HPDE6-E6E7 (cell line): ENCODE data around the gene CHST14.
A peak's percentile ranks its signal among the peaks of the same experiment; 100 is the strongest.

ENCODE experiments used
- DNase-seq: peaks from one replicate; pipeline ENCODE4 v3.0.0; 2011; ENCODE audit warnings: missing footprints; ENCODE audit errors: extremely low spot score

The CHST14 gene, protein sequence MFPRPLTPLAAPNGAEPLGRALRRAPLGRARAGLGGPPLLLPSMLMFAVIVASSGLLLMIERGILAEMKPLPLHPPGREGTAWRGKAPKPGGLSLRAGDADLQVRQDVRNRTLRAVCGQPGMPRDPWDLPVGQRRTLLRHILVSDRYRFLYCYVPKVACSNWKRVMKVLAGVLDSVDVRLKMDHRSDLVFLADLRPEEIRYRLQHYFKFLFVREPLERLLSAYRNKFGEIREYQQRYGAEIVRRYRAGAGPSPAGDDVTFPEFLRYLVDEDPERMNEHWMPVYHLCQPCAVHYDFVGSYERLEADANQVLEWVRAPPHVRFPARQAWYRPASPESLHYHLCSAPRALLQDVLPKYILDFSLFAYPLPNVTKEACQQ

DNA sequence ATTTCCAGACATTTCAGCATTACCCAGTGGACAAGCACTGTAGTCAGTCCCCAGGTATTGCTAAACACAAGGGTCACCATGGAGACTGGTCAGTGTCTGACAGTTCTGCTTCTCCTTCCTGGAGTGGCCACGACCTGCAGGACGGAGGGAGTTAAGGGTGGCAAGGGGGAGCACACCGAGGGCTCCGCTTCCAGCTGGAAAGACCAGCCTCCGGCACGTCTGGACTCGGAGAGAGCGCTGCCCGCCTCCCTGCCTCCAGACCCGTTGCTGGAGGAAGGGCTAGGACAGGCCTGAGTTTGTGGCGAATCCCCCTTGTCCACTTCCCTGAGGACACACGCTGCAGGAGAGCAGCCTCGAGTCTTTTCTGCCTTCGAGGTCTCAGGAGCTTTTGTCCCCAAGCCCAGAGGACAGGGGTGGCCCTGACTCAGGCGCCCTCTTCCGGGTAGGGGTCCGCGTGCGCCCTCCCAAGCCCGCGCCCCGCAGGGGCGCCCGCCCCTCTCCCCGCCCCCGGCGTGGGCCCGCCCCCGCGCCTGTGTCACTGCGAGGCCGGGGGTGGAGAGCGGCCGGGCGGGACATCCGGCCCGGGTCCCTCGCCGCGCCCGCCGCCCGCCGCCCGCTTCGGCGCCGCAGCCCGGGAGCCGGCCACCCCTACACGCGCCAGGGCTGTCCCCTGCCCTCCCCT, at the start of gene CHST14:
Gene CHST14 (plus strand): TSS at position 562 of the 682 bp plus-strand sequence. CDS start 230 bp downstream, outside the sequence.
- no peak for DNase-seq

DNA sequence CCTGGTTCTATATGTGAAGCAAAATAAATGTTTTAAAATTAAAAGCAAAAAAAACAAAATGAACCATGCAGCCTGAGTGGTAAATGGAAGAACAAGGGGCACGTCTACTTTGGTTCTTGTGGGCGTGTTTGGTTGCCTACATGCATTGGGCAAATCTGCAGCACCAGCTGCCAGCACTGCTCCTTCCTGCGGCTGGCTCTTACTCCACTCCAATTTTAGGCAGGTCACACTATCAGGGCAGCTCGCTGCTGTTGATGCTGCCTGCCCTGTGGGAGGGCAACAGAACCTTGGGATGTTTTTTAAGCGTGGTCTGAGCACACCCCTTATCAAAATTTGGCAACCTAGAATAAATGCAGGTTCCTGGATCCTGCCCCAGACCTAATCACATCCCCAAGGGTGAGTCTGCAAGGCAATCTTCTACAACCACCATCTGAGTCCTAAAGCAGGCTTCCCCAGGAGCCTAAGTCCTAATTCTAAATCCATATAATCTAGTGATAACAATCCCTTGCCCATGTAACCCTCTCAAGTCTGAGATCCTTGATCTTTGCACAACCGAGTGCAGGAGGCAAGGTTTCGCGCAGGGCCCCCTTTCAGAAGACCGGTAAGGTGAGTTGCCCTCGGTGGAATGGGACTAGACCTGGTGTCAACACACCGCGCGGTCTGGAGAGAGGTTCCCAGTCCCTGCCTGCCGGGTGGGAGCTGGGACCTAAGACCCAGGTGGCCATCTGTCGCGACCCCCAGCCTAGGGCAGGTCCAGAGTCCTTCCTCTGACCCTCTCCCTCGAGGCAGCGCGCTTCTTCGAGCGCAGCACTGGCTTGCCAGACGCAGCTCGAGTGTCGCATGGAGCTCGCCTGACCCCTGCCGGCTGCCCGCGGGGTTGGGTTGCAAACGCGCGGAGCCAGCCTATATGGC, 49.3 kb upstream of the CHST14 start:
- peak; percentile 71 for DNase-seq

DNA sequence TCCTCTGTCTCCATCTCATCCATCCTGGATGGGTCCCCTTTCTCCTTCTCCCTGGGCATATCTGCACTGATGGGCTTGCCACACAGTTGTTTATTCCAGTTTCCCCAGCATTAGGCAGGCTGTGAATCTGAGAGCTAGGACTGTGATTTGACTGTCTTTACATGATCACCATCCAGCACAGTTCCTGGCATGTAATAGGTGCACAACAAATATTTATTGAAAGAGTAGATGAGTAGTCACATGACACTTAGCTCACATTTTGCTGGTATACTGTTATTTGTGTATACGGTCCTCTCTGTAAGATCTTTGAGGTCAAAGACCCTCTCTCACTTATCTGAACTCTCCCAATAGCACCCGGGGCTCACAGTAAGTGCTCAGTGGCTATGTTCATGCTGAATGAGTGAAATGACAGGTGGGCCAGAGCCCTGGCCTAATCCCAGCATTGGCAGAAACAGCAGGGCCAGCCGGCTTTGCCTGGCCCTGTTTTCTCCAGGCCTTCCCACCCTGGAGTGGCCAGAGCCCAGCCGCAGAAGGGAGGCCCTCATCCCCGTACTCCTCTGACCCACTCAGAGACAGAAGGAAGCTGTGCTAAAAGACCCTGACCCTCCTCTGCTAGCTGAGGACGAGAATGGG, 46.2 kb upstream of the CHST14 start:
- DNase-seq: no peak

DNA sequence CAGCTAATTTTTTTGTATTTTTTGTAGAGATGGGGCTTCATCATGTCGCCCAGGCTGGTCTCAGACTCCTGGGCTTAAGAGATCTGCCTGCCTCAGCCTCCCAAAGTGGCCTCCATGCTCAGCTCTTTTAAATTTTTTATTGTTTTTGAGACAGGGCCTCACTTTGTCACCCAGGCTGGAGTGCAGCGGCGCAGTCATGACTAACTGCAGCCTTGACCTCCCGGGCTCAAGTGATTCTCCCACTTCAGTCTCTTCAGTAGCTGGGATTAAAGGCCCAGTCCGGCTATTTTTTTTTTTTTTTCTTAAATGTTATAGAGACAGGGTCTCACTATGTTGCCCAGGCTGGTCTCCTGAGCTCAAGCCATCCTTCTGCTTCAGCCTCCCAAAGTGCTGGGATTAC, 45.1 kb upstream of the CHST14 start:
- no peak for DNase-seq

DNA sequence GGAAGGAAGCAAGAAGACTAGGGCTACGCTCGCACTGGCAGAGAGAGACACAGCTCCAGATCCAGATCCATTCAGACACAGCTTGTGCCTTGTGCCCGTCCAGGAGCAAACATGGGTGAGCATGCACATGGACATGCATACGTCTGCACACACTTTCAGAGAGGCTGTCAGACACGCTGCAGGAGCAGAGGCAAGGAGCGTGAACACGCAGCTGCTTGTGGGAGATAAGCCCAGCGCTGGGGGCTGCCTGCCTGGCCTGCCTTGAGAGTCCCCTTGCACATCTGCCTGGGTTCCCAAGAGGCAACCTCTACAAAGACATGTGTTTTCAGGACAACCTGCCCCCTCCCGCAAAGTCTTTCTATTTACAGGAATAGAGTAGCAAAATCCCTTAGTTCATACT, 43.6 kb upstream of the CHST14 start:
- no peak for DNase-seq

DNA sequence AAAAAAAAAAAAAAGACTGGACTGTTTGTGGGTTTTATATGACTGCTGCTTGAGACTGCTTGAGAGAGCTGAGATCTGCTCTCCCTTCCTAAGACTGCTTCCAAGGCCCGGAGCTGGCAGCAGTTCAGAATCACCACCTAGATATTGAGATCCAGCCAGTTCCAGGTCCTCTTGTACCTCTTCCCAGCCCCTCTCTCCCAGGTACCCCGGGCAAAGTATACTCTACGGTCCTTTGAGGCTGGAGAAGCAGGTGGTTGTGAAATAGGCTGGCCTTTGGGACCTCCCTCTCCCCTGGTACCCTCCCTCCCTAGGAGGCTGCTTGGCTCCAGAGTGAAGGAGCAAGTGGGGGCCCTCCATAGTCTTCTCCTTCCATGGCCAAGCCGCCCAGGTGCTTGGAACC, 42.6 kb upstream of the CHST14 start:
- DNase-seq: no peak

DNA sequence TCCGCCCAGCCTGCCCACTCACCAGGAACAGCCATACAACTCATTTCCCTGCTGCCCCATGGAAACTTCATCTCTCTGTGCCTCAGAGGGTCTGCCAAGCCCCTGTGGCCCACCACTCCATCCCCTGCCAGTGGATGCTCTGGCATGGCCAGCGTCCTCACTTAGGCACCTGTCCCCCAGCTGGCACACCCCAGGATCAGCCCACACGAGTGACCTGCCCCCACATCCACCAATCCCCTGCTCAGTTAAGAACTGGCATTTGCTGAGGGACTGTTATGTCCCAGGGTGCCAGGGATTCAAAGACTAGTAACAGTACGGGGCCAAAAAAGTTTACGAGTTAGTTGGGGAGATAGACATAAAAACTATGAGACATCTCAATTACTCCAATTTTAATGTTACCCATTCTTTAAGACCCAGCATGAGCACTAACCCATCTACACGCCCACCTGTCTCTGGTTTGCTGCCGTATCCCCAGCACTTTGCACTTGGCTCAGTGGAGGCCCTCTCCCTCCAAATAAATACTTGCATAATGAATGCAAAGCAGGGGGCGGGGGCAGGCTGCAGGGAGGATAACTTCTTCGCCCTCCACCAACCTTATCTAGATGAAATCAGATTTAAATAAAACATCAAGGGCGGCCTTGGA, 41.6 kb upstream of the CHST14 start:
- no peak for DNase-seq

DNA sequence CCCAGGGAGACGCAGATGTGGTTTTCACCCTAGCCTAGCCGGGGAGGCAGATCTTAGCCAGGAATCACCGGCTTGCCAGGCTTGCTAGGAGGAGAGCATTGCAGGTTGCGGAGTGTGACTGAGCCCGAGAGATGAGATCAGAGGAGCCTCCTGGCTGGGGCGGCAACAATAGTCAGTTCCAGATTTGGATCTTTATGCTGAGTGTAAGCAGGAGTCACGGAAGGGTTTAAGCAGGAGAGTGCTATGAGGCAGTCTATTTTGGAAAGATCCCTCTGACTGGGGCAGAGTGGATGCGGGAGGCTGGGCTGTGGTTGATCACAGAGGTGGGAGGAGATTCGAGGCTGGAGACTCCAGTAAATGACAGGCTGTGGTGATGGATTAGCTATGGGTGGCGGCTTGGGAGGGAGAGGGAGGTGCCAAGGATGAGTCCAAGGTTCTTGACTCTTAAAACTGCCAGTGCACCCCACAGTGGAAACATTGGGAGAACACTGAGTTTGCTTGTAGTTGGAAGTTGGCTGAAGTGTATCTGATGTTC, 40.4 kb upstream of the CHST14 start:
- no peak for DNase-seq

DNA sequence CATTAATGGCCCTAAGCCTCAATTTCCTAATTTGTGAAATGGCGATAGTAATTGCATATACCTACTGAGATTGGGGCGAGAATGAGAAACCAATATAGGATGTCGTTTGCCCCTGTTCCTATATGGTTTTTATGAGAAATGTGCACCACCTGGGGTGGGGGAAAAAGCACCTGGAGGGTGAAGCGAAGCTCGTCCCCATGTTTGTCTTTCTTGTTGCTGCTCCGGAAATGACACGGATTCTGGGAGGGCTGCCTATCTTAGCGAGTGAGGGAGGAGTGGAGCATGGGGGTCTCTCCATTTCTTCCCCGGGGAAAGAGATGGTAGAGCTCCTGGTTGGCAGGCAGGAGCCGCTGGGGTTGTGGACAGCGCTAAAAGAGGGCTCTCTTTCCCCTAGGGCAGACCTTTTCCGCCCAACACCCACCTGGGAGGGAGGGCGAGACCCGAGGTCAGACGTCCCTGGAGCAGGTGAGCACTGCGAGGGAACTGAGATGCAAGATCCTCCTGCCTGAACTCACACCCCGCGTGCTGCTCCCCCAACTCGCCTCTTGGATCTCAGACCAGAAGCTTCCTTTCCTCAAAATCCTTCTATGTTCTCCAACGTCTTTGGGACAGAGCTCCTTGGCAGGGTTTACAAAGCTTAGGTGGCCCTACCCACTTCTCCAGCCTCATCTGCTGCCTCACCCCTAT, 35.6 kb upstream of the CHST14 start:
- no peak for DNase-seq

DNA sequence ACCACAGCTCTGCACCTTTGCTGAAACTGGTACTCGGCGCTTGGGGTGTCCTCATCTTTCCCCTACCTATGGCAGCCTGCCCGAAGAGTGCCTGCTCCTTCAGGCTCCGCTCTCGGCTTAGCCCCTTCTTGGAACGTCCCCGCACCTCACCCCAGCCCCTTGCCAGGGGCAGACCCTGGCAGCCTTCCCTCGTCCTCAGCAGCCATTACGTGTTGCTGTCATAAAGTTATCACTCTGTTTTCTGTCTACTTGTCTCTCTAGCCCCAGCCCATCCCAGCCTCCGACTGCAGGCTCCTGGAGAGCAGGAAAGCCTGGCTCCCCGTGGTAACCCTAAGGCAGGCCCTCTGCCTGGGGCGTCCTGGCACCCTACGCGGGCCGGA, 35.1 kb upstream of the CHST14 start:
- no peak for DNase-seq

DNA sequence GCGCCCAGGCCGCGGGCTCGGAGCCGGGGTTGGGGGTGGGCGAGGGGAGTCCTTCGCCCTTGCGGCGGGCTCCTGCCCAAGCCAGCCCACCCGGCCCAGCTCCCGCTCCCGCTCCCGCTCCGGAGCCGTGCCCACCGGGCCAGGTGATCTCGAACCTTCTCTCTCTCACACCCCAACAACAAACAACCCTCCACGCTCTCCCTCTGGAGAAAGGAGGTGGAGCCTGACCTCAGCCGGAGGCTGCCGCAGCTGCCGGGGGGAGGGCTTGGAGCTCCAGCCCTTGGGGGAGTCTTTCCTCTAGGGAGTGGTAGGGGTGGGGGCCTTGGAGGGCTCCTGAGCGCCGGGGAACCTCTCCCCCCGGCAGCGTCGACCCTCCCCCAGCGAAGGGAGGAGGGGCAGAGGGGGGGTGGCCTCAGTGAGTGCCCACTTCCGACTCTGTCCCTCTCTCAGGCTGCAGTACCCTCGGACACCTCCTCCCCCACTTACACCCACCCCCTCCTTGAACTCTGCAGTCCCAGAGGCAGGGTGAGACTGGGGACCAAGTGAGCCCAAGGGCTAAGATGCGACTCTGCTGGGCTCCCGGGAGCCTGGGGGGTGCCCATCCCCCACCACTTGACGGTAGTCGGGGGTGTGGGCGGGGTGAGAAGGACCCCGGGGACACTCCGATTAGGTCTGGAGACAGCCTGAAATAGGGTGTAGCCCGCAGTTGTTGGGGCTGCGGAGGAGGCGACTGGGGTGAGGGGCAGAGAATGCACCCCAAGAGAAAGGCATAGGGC, 34.5 kb upstream of the CHST14 start:
- no peak for DNase-seq

DNA sequence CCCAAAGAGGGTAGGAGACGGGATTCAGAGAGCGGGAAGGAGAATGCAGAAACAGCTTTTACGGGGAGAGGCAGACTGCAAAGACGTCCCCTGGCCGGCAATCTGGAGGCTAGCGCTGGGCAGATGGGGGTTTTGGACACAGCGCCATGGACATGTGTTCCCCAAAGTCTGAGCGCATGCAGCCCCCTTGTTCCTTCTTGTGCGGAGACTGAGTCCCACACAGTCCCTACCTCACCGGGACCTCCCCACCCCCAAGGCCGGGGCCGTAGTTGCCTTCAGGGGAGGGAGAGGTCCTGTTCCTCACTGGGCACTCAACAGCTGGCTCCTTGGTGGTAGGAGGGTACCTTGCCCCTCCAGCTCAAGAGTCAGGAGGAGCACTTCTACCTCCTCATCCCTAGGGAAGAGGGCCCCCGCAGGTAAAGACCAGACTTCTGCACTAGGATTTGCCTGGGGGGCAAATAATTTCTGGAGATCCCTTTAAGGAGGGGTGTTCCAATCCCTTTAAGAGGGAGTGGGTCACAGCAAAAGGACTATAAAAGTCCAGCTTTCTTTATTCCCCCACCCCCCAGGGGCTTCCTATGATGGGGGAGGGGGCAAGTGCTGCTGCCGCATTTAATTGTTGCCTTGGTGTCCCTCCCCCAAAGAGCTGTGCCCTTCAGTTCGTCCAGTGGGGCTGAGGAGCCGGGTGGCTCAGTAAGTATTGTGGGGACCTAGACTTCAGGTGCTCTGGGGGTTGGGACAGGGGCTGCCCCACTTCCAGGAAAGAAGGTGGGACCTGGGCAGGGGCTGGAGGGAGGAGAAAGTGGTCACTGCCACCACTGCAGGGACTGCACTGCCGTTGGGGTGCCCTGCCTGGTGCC, 33.7 kb upstream of the CHST14 start:
- no peak for DNase-seq

DNA sequence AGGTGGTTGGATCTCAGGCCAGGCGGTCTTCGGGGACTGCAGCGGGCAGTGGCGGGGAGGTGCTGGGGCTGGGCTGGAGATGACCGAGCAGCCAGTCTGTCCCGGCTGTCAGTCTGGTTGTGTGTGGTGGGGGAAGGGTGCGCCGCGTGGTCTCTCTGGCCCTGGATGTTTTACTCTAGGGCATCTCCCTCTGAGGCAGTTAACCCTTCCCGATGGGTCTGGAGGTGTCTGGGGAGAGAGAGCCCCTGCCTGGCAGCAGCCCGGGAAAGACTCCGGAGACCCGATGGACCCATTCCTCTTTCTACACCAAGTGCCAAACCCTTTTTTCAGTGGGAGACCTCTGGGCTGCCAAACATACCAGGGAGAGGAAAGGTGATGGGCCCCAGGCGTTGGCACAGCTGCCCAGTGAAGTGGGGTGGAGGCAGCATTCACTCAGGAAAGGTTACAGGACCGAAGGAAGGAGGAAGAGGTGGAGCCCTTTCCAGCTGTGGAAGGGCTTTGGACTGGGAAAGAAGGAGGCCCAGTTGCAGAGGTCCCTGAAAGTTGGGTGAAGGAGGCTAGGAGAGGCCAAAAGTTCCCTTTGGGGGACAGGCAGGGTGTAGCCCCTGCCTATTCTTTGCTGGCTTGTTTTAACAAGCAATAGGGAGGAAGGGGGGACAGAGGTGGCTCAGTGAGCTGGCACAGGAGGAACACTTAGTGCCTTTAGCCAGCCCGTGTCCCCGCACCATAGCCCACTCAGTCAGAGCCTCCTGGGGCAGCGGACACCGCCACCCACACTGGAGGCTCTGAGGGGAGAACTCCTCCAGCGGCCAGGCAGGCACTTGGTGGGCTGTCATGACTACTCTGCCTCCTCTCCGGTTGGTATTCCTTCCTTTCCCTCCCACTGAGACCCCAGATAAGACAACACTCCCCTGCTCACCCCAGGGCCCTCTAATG, 32.8 kb upstream of the CHST14 start:
- DNase-seq: no peak

DNA sequence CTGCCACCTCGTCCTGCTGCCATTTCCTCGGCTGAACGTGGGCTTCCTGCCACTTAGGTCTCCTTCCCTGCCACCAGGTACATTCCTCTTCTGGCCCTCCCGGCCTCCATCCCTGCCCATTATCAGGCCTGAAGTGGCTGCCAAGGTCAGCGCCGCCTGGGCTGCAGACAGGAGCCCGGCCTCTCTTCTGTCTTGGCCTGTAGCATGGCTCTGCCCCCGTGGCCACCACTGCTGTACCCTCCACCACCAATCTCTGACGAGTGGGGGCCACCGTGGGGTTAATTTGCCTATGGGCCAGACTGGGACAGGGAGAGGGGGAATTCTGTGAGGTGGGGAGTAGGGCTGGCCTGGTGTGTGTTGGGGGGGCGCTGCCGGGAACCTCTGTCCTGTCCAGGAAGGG, 32.1 kb upstream of the CHST14 start:
- DNase-seq: no peak

DNA sequence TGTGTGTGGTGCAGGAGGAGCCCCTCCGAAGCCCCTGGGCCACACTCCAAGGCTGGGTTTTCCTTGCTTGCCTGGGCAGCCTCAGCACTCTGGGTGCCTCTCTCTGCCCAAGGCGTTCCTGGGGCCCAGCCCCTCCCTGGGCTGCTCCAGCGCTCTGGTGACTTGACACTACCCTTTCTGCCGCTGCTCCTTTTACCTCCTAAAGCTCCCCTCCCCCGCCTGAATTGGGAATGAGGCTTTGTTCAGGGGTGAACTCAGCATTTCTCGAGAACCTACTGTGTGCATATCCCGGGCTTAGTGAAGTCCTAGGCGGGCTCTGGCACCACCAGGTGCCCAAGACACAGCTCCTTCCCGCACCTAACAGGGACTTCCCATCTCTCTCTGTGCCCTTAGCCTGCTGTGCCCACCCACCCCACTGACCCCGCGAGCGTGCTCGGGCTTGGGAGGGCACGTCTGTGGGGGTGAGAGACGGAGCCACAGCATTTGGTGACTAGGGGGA, 31.3 kb upstream of the CHST14 start:
- no peak for DNase-seq

DNA sequence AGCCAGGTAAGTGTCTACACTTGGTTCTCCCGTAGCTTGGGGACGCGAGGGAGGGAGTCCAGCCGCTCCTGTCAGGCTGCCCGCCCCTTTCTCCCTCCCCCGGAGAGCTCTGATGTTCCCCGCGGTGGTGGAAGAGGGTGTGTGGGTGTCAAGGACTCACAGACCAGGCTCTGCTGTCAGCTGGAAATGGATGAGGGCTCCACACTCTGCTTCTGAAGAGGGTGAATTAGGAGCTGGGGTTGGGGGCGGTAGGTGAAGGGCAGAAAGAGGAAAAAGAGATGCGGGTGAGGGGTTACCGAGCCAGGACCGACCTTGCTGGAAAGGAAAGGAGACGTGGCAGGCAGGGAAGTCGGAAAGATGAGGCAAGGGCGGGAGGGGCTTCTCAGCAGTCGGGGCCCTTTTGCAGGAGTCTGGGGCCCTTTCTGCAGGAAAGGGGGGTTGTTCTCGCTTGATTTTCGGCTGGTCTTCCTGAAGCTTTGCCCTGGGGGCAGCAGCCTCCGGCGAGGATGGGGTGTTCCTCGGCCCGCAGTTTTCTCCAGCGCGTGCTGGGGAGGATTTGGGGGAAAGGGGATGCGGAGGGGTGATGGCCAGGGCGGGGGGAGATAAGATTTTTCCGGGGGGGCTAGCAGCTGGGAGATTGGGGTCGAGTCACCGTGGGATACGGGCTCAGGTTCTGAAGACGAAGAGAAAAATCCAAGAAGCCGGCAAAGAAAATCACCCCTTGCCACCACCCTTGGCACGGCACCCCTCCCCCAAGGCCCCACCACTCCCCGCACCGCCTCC, 30.6 kb upstream of the CHST14 start:
- DNase-seq: no peak
